ENCODE data around the gene DPRX.

DPRX gene

DNA sequence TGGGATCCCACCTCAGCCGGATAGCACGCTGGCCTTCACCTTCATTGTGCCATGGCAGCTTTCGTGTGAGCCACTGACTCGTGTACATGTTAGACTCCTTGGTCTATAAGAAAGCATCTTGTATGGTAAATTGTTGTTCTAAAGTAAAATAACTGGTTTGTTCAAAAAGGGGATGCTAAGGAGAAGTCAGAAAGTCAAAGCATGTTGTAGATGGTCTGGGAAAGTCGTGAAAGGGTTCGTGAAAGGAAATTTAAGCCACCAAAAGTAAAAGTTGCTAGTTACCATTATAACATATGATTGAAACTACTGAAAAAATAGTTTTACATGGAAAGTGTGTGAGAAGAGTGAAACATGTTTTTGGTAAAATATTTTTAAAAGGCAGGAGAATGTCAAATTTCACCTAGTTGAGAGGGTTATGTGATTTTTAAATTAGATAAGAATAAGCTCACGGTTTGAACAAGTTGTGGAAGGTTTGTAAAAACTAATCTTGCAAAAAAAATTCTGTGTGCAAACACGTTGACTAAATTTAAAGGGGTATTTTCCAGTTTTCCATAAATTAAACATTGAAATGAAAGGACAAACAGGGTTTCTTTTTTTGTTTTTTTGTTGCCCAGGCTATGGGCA, 23.4 kb downstream of the DPRX start:
- no peak overlapping the region for H3K4me3 ChIP-seq (ENCODE audit: insufficient read length, low read depth)
- no peak for DNase-seq (ENCODE audit: low read depth, low spot score)
- TF ChIP-seq ZNF274 (IDR thresholded peaks at IDR 0.05; ENCODE audit: low read depth, low read length) (no peak), YY1 (IDR thresholded peaks at IDR 0.05; ENCODE audit: insufficient read depth, insufficient read length) (no peak), SUZ12 (IDR thresholded peaks at IDR 0.05; ENCODE audit: extremely low read depth, insufficient read depth, insufficient read length) (no peak)

DNA sequence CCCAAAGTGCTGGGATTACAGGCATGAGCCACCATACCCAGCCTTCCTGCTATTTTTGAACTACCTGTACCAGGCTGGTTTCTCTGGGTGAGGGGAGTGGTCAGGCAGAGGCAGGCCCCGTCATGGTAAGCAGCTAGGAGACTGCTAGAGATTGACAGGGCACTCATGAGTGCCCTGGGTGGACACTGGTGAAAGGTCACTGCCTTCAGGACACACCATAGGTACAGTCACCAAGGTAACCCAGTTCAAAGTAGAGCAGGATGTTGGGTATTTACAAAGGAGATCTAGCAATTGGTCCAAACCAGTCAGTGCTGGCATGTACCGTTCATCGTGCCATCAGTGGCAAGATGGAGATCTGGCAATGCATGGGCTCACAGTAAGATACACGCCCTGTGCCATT, 25.5 kb downstream of the DPRX start:
- no peaks in the 10 kb centered on the region for H3K36me3 ChIP-seq (ENCODE audit: insufficient read depth, insufficient read length, low read length)
- TF ChIP-seq YY1 (IDR thresholded peaks at IDR 0.05; ENCODE audit: insufficient read depth, insufficient read length): no peak
- TF ChIP-seq ZNF274 (IDR thresholded peaks at IDR 0.05; ENCODE audit: low read depth, low read length): no peak
- TF ChIP-seq SUZ12 (IDR thresholded peaks at IDR 0.05; ENCODE audit: extremely low read depth, insufficient read depth, insufficient read length): no peak
- H3K4me1 ChIP-seq (ENCODE audit: insufficient read depth, insufficient read length): no peaks in the 10 kb centered on the region
- DNase-seq (ENCODE audit: low read depth, low spot score): no peak
- H3K9ac ChIP-seq (ENCODE audit: insufficient read length, low read depth): no peak overlapping the region
- no peak overlapping the region for H3K4me3 ChIP-seq (ENCODE audit: insufficient read length, low read depth)
- peaks cover 74% of the 10 kb centered on the region for H3K9me3 ChIP-seq (ENCODE audit: insufficient read depth, low read length)
- no peaks in the 10 kb centered on the region for H3K27me3 ChIP-seq (ENCODE audit: insufficient read depth, insufficient read length)

More for the DNA sequence above, 23.4 kb downstream of the DPRX start:
- H3K4me1 ChIP-seq (ENCODE audit: insufficient read depth, insufficient read length): no peaks in the 10 kb centered on the region
- no peak overlapping the region for H3K9ac ChIP-seq (ENCODE audit: insufficient read length, low read depth)
- H3K9me3 ChIP-seq (ENCODE audit: insufficient read depth, low read length): peaks cover 62% of the 10 kb centered on the region
- H3K27me3 ChIP-seq (ENCODE audit: insufficient read depth, insufficient read length): no peaks in the 10 kb centered on the region
- no peaks in the 10 kb centered on the region for H3K36me3 ChIP-seq (ENCODE audit: insufficient read depth, insufficient read length, low read length)

DNA sequence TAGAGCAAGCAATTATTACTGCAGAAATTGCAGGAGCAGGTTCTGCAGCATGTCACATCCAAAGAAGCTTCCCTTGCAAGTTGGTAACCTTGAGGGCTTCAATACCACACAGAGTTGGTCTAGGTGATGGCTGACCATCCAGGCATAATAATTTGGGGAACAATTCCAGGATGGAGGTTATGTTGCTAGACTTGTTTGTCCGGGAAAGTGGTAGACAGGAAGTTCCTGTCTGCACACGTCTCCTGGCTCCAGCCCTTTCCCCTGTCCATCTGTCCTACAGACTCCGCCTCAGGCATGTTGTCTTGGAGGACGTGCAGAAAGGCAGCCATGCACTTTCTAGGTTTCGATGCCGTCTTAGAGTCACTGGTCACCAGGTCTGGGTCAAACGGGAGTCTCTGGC, 26.0 kb downstream of the DPRX start:
- Histone ChIP-seq H3K36me3 (ENCODE audit: insufficient read depth, insufficient read length, low read length) (no peaks in the 10 kb centered on the region), H3K27me3 (ENCODE audit: insufficient read depth, insufficient read length) (no peaks in the 10 kb centered on the region), H3K4me1 (ENCODE audit: insufficient read depth, insufficient read length) (no peaks in the 10 kb centered on the region), H3K9me3 (ENCODE audit: insufficient read depth, low read length) (peaks cover 73% of the 10 kb centered on the region), H3K4me3 (ENCODE audit: insufficient read length, low read depth) (no peak overlapping the region), H3K9ac (ENCODE audit: insufficient read length, low read depth) (no peak overlapping the region)
- DNase-seq (ENCODE audit: low read depth, low spot score): no peak
- TF ChIP-seq ZNF274 (IDR thresholded peaks at IDR 0.05; ENCODE audit: low read depth, low read length): no peak
- no peak for TF ChIP-seq YY1 (IDR thresholded peaks at IDR 0.05; ENCODE audit: insufficient read depth, insufficient read length)
- no peak for TF ChIP-seq SUZ12 (IDR thresholded peaks at IDR 0.05; ENCODE audit: extremely low read depth, insufficient read depth, insufficient read length)

DNA sequence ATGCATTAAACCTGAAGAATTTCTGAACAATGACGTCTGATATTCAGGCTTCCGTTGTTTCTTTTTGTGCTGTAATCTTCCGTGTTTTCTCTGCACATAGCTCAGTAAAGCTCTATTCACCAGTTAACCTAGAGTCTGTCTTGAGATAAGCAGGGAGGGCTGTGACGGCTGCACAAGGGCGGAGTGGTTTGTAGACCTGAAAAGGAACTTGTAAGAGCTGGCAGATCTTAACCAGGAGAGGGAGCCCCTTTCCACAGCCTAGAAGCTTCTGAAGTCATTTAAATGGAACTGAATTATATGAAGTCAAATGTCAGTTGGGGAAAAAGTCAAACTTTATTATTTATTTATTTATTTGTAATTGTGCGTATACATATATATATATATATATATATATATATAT, 27.5 kb downstream of the DPRX start:
- Histone ChIP-seq H3K27me3 (ENCODE audit: insufficient read depth, insufficient read length) (no peaks in the 10 kb centered on the region), H3K9me3 (ENCODE audit: insufficient read depth, low read length) (peaks cover 73% of the 10 kb centered on the region), H3K36me3 (ENCODE audit: insufficient read depth, insufficient read length, low read length) (no peaks in the 10 kb centered on the region), H3K9ac (ENCODE audit: insufficient read length, low read depth) (peak overlapping the region; percentile 10), H3K4me3 (ENCODE audit: insufficient read length, low read depth) (no peak overlapping the region), H3K4me1 (ENCODE audit: insufficient read depth, insufficient read length) (no peaks in the 10 kb centered on the region)
- DNase-seq (ENCODE audit: low read depth, low spot score): no peak
- TF ChIP-seq ZNF274 (IDR thresholded peaks at IDR 0.05; ENCODE audit: low read depth, low read length): no peak
- TF ChIP-seq YY1 (IDR thresholded peaks at IDR 0.05; ENCODE audit: insufficient read depth, insufficient read length): no peak
- TF ChIP-seq SUZ12 (IDR thresholded peaks at IDR 0.05; ENCODE audit: extremely low read depth, insufficient read depth, insufficient read length): no peak

DNA sequence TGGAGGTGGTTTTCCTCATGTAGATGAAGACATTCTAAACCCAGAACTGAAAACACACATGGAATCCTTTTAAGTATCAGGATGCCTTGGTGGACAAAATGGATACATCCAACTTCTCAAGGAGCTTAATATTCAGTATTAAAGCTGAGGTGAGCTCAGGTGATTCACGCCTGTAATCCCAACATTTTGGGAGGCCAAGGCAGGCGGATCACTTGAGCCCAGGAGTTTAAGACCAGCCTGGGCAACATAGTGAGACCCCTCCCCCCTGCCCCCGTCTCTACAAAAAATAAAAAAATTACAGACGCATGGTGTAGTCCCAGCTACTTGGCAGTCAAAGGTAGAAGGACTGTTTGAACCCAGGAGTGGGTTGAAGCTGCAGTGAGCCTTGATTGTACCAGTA, 28.8 kb downstream of the DPRX start:
- H3K36me3 ChIP-seq (ENCODE audit: insufficient read depth, insufficient read length, low read length): no peaks in the 10 kb centered on the region
- peaks cover 62% of the 10 kb centered on the region for H3K9me3 ChIP-seq (ENCODE audit: insufficient read depth, low read length)
- H3K4me1 ChIP-seq (ENCODE audit: insufficient read depth, insufficient read length): no peaks in the 10 kb centered on the region
- TF ChIP-seq YY1 (IDR thresholded peaks at IDR 0.05; ENCODE audit: insufficient read depth, insufficient read length) (no peak), ZNF274 (IDR thresholded peaks at IDR 0.05; ENCODE audit: low read depth, low read length) (no peak), SUZ12 (IDR thresholded peaks at IDR 0.05; ENCODE audit: extremely low read depth, insufficient read depth, insufficient read length) (no peak)
- DNase-seq (ENCODE audit: low read depth, low spot score): no peak
- no peaks in the 10 kb centered on the region for H3K27me3 ChIP-seq (ENCODE audit: insufficient read depth, insufficient read length)
- H3K9ac ChIP-seq (ENCODE audit: insufficient read length, low read depth): no peak overlapping the region
- no peak overlapping the region for H3K4me3 ChIP-seq (ENCODE audit: insufficient read length, low read depth)

DNA sequence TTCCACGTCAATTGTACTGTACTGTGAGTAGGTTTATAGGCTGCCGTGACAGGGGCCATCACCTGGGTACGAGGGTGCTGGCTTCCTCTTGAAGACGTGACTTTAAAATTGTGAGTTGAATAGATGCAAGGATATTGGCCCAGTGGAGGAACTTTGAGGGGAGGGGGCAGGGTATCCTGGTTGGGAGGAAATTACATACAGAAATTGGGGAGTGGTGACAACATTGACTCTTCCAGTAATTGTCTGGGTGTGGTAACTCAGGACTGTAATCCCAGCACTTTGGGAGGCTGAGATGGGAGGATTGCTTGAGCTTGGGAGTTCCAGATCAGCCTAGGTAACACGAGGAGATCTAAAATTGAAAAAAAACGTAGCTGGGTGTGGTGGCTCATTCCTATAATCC, 30.4 kb downstream of the DPRX start:
- no peak for DNase-seq (ENCODE audit: low read depth, low spot score)
- TF ChIP-seq ZNF274 (IDR thresholded peaks at IDR 0.05; ENCODE audit: low read depth, low read length) (no peak), YY1 (IDR thresholded peaks at IDR 0.05; ENCODE audit: insufficient read depth, insufficient read length) (no peak), SUZ12 (IDR thresholded peaks at IDR 0.05; ENCODE audit: extremely low read depth, insufficient read depth, insufficient read length) (no peak)
- Histone ChIP-seq H3K4me3 (ENCODE audit: insufficient read length, low read depth) (no peak overlapping the region), H3K27me3 (ENCODE audit: insufficient read depth, insufficient read length) (no peaks in the 10 kb centered on the region), H3K9ac (ENCODE audit: insufficient read length, low read depth) (no peak overlapping the region), H3K9me3 (ENCODE audit: insufficient read depth, low read length) (peaks cover 48% of the 10 kb centered on the region; the same call in 1 of the 2 replicates), H3K36me3 (ENCODE audit: insufficient read depth, insufficient read length, low read length) (no peaks in the 10 kb centered on the region), H3K4me1 (ENCODE audit: insufficient read depth, insufficient read length) (no peaks in the 10 kb centered on the region)

DNA sequence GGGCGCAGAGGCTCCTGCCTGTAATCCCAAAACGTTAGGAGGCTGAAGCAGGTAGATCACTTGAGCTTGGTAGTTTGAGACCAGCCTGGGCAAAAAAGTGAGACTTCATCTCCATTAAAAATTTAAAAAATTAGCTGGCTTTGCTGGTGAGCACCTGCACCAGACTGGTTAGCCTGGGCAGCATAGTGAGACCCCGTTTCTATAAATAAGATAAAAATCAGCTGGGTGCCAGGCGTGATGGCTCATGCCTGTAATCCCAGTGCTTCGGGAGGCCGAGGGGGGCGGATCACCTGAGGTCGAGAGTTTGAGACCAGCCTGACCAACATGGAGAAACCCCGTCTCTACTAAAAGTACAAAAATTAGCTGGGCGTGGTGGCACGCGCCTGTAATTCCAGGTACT, 32.4 kb downstream of the DPRX start:
- Histone ChIP-seq H3K4me3 (ENCODE audit: insufficient read length, low read depth) (no peak overlapping the region), H3K36me3 (ENCODE audit: insufficient read depth, insufficient read length, low read length) (no peaks in the 10 kb centered on the region), H3K9me3 (ENCODE audit: insufficient read depth, low read length) (peaks cover 42% of the 10 kb centered on the region; the same call in 1 of the 2 replicates), H3K4me1 (ENCODE audit: insufficient read depth, insufficient read length) (no peaks in the 10 kb centered on the region), H3K27me3 (ENCODE audit: insufficient read depth, insufficient read length) (no peaks in the 10 kb centered on the region), H3K9ac (ENCODE audit: insufficient read length, low read depth) (no peak overlapping the region)
- no peak for DNase-seq (ENCODE audit: low read depth, low spot score)
- no peak for TF ChIP-seq ZNF274 (IDR thresholded peaks at IDR 0.05; ENCODE audit: low read depth, low read length)

All from NT2/D1 (cell line).